Measurements from ENCODE around the gene LGALS1.
"Not testable (repeated sequence)": the region's sequence is repeated elsewhere in the genome, so short reads cannot be mapped to it uniquely, and the experiment has no call there.

The LGALS1 gene

DNA sequence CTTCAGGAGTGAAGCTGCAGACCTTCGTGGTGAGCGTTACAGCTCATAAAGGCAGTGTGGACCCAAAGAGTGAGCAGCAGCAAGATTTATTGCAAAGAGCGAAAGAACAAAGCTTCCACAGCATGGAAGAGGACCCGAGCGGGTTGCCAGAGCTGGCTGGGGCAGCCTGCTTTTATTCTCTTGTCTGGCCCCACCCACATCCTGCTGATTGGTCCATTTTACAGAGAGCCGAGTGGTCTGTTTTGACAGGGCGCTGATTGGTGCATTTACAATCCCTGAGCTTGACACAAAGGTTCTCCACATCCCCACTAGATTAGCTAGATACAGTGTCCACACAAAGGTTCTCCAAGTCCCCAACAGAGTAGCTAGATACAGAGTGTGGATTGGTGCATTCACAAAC is 41.8 kb downstream of the LGALS1 start:
- DNase-seq (ENCODE audit: low read depth in 2 of 2) = not testable (repeated sequence)

DNA sequence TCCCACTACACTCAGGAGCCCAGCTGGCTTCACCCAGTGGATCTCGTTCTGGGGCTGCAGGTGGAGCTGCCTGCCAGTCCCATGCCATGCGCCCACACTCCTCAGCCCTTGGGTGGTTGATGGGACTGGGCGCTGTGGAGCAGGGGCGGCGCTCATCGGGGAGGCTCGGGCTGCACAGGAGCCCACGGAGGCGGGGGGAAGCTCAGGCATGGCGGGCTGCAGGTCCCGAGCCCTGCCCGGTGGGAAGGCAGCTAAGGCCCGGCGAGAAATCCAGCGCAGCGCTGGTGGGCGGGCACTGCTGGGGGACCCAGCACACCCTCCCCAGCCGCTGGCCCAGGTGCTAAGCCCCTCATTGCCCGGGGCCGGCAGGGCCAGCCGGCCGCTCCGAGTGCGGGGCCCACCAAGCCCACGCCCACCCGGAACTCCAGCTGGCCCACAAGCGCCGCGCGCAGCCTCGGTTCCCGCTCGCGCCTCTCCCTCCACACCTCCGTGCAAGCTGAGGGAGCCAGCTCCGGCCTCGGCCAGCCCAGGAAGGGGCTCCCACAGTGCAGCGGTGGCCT is 42.4 kb downstream of the LGALS1 start:
- DNase-seq (ENCODE audit: low read depth in 2 of 2) = not testable (repeated sequence)

GRCh38 chr22:37725551-37726240 is 50.3 kb downstream of the LGALS1 start:
- no peak for DNase-seq (ENCODE audit: low read depth in 2 of 2)

GRCh38 chr22:37726241-37726887 is 50.9 kb downstream of the LGALS1 start:
- DNase-seq (ENCODE audit: low read depth in 2 of 2) = no peak

DNA sequence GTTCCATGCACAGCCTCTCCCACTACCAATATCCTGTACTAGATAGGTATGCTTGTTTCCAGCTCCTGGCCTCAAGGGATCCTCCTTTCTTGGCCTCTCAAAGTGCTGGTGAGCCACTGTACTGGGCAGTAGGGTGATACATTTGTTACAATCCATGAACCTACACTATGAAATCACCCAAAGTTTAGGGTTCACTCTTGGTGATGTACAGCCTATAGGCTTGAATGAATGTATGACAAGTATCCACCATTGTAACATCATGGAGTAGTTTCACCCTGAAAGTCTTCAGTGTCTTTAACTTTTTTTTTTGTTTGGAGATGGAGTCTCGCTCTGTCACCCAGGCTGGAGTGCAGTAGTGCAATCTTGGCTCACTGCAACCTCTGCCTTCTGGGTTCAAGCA is 53.2 kb downstream of the LGALS1 start:
- DNase-seq (ENCODE audit: low read depth in 2 of 2) = no peak
